ENCODE data around the gene SKOR1.
A peak's percentile ranks its signal among the peaks of the same experiment; 100 is the strongest.

Gene SKOR1

GRCh38 chr15:67831363-67831762 lies 6.1 kb downstream of the SKOR1 start:
- no peak for DNase-seq (ENCODE audit: low read depth in 1 of 2, low spot score in 1 of 2)

GRCh38 chr15:67832031-67832551 lies 6.8 kb downstream of the SKOR1 start:
- no peak for DNase-seq (ENCODE audit: low read depth in 1 of 2, low spot score in 1 of 2)

GRCh38 chr15:67832897-67833709 lies 7.8 kb downstream of the SKOR1 start:
- DNase-seq (ENCODE audit: low read depth in 1 of 2, low spot score in 1 of 2), result no peak

- DNase-seq (ENCODE audit: low read depth in 1 of 2, low spot score in 1 of 2), result no peak
Observed at GRCh38 chr15:67833710-67834511, 8.6 kb downstream of the SKOR1 start.

GRCh38 chr15:67834581-67835296 lies 9.4 kb downstream of the SKOR1 start:
- no peak for DNase-seq (ENCODE audit: low read depth in 1 of 2, low spot score in 1 of 2)

GRCh38 chr15:67835297-67836133 lies 10.2 kb downstream of the SKOR1 start:
- DNase-seq (ENCODE audit: low read depth in 1 of 2, low spot score in 1 of 2), result no peak

GRCh38 chr15:67836134-67836455 lies 10.8 kb downstream of the SKOR1 start:
- no peak for DNase-seq (ENCODE audit: low read depth in 1 of 2, low spot score in 1 of 2)

GRCh38 chr15:67836477-67836876 lies 11.2 kb downstream of the SKOR1 start:
- DNase-seq (ENCODE audit: low read depth in 1 of 2, low spot score in 1 of 2), result no peak

- DNase-seq (ENCODE audit: low read depth in 1 of 2, low spot score in 1 of 2), result no peak
Observed at GRCh38 chr15:67836955-67837354, 11.6 kb downstream of the SKOR1 start.

- no peak for DNase-seq (ENCODE audit: low read depth in 1 of 2, low spot score in 1 of 2)
Observed at GRCh38 chr15:67838789-67839332, 13.6 kb downstream of the SKOR1 start.

GRCh38 chr15:67839499-67839928 lies 14.2 kb downstream of the SKOR1 start:
- DNase-seq (ENCODE audit: low read depth in 1 of 2, low spot score in 1 of 2), result no peak

GRCh38 chr15:67839929-67840748 lies 14.8 kb downstream of the SKOR1 start, which contains the start of gene RNU6-1:
Gene RNU6-1, minus strand, starts transcription at chr15:67840045.
- DNase-seq (ENCODE audit: low read depth in 1 of 2, low spot score in 1 of 2), result peak; percentile 94

- no peak for DNase-seq (ENCODE audit: low read depth in 1 of 2, low spot score in 1 of 2)
Observed at GRCh38 chr15:67840749-67841512, 15.6 kb downstream of the SKOR1 start.

- DNase-seq (ENCODE audit: low read depth in 1 of 2, low spot score in 1 of 2), result no peak
Observed at GRCh38 chr15:67841513-67841762, 16.1 kb downstream of the SKOR1 start.

- no peak for DNase-seq (ENCODE audit: low read depth in 1 of 2, low spot score in 1 of 2)
Observed at GRCh38 chr15:67843092-67843501, 17.8 kb downstream of the SKOR1 start.

GRCh38 chr15:67843571-67844387 lies 18.5 kb downstream of the SKOR1 start:
- no peak for DNase-seq (ENCODE audit: low read depth in 1 of 2, low spot score in 1 of 2)

GRCh38 chr15:67845974-67846373 lies 20.7 kb downstream of the SKOR1 start:
- DNase-seq (ENCODE audit: low read depth in 1 of 2, low spot score in 1 of 2), result no peak

GRCh38 chr15:67849538-67849937 lies 24.2 kb downstream of the SKOR1 start:
- DNase-seq (ENCODE audit: low read depth in 1 of 2, low spot score in 1 of 2), result no peak
